Limb (tissue), 2 donors: ENCODE results near the gene TEX28.
A peak's percentile ranks its signal among the peaks of the same experiment; 100 is the strongest.
"Not testable (repeated sequence)": the region's sequence is repeated elsewhere in the genome, so short reads cannot be mapped to it uniquely, and the experiment has no call there.

Source experiments
- DNase-seq, 2 donors: peaks; one replicate each; pipeline ENCODE4 v3.0.0-alpha.2; 2016; ENCODE audit errors: extremely low spot score in 2 of 2

Gene TEX28

DNA sequence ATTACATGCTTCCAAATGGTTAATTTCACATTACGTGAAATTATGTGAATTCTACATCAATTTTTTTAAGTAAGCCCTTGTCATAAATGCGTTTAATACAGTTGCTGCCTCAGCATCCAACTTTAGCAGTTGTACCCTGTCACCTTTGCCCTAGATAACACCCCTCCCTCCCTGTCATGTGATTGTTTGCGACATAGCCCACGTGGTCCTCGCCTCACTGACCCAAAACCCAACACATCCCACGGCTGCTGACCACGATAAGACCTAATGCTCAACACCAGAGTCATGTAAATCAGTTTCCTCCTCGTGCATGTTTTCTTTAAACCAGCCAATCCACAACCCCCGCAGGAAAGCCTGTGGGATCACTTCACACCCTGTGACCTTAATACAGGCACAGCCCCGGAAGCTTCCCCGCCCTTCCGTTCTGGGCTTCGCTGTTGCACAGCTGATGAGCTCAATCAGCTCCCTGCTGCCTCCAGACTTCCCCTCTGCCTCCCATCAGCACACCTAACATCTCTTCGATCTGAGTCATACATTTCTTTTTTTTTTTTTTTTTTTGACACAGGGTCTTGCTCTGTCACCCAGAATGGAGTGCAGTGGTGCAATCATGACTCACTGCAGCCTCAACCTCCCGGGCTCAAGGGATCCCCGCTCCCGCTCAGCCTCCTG, 47.4 kb downstream of the TEX28 start:
- not testable (repeated sequence) for DNase-seq

GRCh38 chrX:154239982-154240503, 54.9 kb downstream of the TEX28 start:
- DNase-seq, result peak in 1 of 2 donors; percentile 5

- DNase-seq, result not testable (repeated sequence)
These were observed 55.9 kb downstream of the TEX28 start for GRCh38 chrX:154238939-154239559.

DNA sequence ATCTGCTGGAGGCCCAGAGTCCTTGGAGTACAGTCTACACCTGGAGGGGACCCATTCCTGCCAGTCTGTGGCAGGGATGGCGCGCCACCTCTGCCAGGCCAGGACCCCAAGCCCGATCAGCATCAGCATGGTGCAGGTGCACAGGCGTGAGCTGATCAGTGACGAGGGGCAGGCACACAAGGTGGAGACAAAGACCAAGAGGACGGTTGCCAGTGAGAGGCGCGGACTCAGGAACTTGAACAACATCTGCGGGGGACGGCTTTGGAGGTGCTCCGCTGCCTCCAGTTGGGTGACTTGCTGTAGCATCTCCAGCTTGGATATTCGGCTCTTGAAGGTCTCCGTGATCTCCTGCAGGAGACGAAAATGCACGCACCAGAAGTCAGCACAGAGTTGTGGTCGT, 61.3 kb downstream of the TEX28 start:
- DNase-seq, result not testable (repeated sequence)

DNA sequence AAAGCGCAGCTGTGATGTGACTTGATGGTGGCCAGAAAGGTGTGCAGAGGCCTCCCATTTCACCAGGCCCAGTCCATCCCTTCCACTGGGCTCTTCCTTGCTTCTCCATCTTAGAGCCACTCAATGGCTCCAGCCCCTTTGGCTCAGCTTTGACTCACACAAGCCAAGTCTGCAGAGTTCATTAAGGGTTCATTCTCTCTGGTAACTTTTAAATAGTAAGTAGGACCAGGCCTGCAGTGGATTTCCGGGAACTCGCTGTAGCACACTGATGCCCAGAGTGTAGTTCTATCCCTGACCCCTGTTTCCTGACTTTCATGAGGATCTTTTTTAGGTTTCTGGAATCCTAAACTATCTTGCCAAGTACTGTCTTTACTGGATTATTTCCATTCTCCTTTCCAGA, 63.5 kb downstream of the TEX28 start:
- not testable (repeated sequence) for DNase-seq

DNA sequence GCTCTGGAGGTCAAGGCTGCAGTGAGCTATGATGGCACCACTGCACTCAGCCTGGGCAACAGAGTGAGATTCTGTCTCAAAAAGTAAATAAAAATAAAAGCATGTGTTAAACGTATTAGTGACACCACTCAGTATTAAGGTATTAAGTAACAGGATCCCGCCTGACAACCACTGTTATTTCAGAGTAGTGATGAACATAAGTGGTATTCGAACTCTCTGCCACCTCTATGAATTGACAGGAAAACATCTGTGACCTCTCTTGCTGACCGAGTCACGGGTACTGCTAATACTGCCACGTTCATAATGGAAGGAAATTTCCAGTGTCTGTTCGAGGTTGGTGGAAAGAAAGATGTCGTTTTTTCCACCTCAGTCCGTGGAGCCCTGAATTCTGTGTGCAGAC, 68.2 kb downstream of the TEX28 start:
- not testable (repeated sequence) for DNase-seq

DNA sequence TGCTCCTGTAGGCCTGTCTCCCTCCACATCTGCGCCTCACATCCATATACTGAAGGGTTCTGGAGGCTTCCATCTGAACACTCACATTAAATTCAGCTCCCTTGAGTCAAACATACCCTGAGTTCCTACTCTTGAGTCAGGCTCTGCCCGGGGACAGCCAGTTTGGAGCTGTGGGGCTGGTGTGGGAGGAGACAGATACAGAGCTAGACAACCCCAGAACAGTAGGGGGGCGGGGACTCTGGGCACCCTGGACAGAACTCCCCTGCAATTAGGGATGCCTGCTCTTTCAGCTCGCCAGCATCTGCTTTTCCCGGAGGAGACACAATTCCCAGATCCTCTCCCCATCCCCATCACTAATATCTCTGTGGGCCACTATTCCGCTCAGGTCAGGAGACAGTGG, 69.6 kb downstream of the TEX28 start:
- DNase-seq, result not testable (repeated sequence)
